HG03139 (cell line): Measurements from ENCODE around the gene TTC9C.
"Not testable (repeated sequence)": the region's sequence is repeated elsewhere in the genome, so short reads cannot be mapped to it uniquely, and the experiment has no call there.

Experiments used
- ATAC-seq: cut with Tn5 transposase; IDR thresholded peaks from one replicate; pipeline ENCODE4 v1.9.1; 2021; ENCODE audit not compliant: unreplicated experiment

Gene TTC9C

DNA sequence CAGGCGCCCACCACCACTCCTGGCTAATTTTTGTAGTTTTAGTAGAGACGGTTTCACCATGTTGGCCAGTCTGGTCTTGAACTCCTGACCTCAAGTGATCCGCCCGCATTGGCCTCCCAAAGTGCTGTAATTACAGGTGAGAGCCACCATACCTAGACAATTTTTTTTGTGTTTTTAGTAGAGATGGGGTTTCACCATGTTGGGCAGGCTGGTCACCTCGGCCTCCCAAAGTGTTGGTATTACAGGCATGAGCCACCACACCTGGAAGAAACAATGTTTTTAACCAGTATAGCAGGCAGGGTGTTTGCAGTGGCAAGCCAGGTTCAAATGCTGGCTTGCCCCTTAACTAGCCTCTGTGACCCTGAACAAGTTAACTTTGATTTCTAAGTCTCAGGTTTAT is 21.6 kb downstream of the TTC9C start:
- not testable (repeated sequence) for ATAC-seq

DNA sequence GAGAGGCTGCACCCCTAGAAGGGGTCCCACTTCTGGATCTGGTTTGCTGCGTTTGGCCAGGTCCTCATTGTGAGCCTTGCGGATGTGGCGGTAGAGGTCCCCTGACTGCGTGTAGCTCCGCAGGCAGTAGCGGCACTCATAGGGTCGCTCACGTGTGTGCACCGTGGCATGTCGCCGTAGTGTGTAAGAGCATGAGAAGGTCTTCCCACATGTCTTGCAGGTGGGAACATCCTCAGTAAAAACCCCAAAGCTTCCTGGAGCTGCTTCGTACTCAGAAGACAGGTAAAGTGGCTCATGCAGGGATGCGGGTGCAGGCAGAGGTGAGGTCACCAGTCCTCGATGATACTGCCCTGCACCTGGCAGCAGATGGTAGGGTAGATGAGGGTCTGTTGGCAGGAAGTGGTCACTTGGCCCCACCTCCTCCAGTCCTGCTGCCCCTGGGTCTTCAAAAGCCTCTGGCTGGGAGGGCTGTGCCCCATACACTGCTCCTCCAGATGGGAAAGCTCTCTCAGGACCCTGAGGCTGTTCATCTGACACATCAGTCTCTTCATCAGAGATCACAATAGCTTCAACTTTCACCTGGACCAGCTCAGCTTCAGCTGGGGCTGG is 24.0 kb downstream of the TTC9C start:
- no peak for ATAC-seq

DNA sequence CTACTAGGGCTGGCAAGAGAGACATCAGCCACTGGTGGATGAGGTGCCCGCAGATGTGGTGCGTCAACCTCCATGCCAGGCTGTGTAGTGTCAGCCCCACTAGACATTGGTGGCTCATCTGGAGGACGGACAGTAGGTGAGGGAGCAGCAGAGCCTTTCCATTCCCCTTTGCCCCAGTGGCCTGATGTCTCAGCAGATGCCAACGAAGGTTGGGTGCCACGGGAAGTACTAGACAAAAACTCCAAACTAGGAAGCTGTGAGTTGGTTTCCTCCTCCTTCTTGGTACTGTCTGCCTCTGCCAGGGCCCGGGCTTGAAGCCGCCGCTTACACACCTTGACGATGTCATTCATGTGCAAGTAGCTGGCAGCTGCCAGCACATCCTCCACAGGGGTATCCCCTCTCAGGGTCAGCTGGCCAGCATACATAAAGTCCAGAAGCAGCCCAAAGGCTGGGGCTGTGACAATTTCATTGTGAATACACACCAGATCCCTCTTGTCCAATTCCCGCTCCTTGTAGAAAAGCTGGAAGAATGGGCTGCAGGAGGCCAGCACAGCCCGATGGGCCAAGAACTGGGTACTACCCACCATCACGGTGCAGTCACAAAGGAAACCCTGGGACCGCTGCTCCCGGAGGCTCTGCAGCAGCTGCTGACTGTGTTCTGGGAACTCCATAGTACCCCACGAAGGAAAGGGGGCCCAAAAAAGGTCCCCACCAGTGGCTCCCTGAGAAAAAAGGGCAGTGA is 24.9 kb downstream of the TTC9C start:
- no peak for ATAC-seq

DNA sequence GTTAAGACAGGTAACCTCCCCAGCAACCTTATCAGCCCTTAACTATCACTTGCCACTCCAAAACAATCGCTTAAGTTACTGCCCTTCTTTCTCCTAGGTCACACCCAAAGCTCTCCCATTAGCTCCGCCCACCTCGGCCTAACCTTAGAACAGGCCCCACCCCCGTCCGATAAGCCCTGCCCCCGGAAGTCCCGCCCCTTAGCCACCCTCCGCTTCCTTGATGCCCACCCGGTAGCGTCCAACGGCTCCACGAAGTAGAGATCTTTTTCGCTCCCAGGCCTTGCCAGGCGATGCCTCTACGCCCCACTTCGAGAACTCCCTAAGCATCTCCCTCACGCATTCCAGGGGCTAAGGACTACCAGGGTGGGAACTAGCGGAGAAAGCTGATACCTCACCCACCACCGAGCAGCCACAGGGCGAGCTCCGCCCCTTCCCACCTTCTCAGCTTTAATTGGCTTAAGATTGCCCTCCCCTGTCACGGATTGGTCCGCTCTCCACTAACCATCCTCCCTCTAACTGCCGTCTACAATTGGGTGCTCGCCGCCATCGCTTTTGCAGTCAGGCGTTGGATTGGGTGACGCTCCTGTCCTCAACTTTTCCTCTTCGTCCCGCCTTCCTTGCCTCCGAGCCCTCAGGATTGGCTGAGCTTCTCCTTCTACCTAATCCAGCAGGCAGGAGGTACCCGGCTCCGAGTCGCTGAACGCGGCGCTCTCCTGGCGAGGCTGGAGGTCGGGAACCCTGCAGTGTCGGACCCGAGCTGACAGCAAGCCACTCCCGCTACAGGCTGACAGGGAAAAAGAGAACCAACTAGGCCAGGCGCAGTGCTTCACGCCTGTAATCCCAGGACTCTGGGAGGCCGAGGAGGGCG is 25.7 kb downstream of the TTC9C start, which contains the start of gene ZBTB3:
ZBTB3 (minus strand) TSS at position 425 of the 868 bp plus-strand sequence. CDS start 496 bp downstream, outside the sequence.
- peak; percentile 86 for ATAC-seq

DNA sequence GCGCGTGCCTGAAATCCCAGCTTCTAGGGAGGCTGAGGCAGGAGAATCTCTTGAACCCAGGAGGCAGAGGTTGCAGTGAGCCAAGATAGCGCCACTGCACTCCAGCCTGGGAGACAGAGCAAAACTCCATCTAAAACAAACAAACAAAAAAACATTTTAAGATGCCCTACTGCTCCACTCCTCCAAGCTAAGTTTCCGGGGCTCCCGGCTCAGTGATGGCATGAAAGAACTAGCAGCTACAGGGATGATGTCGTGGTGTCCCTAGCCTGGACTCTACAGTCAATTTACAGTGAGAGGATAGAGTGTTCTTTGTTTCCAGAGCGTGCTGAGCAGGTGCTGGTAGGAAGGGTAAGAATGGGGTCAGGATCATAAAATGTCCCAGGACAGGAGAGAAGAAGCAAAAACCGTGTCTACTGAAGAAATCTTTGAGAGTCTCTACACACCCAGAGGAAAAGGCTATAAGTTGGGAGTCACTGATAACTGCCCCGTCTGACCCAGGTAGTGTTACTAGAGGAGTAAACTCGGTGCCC is 26.9 kb downstream of the TTC9C start:
- ATAC-seq, result no peak

DNA sequence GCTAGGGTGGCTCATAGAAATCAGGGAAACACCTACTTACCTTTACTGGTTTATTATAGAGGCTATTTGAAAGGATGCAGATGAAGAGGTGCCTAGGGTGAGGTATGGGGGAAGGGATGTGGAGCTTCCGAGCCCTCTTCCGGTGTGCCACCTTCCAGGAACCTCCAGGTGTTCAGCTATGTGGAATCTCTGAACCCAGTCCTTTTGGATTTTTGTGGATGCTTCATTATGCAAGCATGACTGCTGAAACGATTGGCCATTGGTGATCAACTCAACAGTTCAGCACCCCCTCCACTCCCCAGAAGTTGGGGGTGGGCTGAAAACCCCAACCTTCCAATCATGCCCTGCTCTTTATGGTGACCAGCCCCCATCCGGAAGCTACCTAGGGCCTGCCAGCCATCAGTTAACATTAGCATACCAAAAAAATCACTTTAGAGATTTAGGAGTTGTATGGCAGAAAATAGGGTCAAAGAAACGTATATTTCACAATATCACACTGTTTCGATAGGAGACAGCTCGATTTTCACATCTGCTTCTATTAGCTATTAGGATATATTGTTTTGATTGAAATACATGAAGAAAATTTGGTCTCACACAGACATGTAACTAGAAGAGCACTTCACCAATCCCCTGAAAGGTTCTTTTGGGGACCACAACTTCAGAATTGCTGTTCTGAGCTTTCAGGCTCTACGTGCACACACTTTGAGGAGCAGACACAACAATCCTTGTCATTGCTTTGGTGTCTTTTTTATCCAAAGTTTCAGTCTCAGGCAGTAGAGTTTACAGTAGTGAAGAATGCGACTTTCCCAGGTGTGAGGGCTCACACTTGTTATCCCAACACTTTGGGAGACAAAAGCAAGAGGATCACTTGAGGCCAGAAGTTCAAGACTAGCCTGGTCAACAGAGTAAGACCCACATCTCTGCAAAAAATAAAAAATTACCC is 29.8 kb downstream of the TTC9C start:
- no peak for ATAC-seq

DNA sequence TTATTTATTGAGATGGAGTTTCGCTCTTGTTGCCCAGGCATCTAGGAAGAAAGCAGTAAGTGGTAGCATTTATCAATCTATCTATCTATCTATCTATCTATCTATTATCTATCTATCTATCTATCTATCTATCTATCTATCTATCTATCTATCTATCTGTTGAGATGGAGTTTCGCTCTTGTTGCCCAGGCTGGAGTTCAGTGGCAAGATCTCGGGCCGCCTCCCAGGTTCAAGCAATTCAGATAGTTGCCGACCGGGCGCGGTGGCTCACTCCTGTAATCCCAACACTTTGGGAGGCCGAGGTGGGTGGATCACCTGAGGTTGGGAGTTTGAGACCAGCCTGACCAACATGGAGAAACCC is 32.6 kb downstream of the TTC9C start:
- ATAC-seq, result not testable (repeated sequence)

DNA sequence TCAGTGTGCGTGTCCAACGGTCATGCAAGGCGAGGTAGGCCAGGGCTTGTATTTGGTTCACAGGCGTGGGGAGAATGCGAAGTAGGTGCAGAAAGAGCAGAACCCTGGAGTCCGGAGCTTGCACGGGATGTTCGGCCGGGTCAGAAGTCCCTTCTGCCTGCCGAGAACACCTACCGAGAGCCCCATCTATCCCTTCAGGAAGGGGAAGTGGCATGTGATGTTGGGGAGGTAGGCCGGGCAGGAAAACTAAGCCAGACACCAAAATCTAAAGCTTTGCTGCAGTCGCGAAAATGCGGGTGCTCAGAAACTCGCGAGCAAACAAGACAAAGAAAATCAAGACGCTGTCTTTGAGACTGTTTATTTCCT is 42.5 kb downstream of the TTC9C start:
- no peak for ATAC-seq

DNA sequence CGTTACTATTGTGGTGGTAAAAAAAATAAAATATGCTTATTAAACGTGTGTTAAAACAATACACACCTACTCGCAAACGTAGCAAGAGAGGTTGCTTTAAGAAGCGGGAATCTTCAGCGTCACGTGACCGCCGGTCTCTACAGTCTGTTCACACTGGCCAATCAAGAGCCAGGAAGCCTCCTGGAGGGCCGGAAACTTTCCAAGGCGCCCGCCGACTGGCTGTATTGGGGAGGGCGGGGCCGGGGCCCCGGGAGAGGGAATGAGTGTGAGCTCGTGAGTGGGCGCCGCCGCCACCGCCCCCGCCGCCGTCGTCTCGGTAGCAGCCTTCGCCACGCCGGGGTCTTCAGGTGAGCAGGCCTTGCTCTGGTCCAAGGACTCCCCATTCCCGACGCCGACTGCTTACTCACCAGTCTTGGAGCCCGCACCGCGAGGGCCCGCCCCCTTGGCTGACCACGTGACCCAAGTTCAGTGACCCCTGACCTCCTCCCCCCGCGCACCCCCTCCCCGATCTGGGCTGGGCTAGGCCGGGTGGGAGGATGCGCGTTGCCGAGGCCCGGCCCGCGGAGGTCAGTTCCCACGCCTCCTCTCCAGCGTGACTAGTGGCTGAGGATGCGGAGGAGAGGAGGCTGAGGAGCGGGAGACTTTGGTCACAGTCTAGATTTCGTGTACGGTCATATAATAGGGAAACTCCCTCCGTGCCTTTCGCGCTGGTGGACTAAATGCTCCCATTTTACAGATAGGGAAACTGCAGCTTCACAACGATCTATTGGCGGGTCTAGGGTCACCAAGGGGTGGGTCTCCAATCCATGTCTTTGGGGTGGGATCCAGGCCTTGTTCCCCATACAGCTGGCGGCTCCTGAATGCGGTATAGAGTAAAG is 43.1 kb downstream of the TTC9C start, which contains the start of gene TAF6L:
TAF6L (plus strand) TSS at position 253 of the 878 bp plus-strand sequence. CDS start 4,388 bp downstream, outside the sequence.
- peak; percentile 72 for ATAC-seq

DNA sequence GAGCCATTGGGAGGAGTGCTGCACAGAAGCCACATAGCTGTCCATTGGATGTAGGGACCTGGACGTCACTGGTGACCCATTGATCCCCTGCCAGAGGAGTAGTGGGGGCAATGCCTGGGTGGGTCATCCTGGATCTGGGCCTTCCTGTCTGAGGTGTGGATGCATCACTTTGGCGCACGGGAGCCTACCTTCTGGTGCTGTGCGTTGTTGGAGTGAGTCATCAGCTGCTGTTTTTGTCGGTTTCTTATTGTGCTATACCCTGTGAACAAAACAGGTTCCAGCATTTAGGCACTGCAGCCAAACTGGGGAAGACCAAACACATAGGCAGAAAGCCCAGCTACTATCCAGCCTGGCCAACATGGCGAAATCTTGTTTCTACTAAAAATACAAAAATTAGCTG is 46.1 kb downstream of the TTC9C start:
- no peak for ATAC-seq

DNA sequence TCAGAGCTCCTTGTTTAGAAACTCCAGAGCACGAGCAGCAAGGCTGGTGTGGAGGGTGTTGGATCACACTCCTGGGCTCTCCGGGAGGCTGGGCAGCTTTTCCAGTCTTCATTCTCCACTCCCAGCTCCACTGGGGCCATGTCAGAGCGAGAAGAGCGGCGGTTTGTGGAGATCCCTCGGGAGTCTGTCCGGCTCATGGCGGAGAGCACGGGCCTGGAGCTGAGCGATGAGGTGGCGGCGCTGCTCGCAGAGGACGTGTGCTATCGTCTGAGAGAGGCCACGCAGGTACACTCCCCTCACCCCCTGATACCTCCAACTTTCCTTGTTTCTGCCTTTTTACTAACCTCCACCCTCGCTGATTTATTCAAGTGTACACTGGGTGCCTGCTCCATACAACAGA is 47.4 kb downstream of the TTC9C start:
- ATAC-seq, result no peak

DNA sequence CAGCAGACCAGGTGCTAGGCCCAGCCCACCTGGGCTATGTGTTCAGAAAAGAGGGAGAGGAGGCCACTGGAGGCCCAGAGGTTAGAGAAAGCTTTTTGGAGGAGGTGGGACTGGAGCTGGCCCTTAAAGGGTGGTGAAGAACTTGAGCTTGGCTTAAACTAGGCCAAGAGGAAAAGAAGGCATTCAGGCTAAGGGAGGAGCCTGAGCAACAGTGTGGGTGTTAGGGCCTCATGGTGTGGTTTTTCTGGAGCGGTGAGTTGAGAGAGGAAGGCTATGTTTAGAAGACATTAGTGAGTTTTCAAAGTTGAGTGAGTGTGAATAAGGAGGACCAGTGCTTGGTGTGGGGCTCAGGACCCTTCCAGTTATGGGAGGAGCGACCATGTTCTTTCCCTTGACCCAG is 49.1 kb downstream of the TTC9C start:
- ATAC-seq, result no peak

DNA sequence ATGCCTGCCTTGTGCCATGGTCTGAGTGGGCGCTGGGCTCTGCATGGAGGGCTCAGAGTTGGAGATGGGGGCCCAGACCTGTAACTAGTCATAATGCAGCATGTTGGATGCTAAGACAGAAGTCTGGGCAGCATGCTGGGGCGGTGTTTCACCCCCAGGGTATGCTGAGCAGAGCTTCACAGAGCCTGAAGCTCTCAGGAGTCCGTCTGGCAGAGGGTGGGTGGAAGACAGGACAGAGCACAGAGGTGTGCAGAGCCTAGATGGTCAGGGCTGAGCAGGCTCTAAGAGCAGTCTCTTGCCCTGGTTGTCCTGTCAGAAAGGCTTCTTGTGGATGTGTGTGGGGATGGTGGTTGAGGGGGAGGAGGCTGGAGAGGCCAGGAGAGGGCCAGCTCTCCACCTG is 50.2 kb downstream of the TTC9C start:
- no peak for ATAC-seq

DNA sequence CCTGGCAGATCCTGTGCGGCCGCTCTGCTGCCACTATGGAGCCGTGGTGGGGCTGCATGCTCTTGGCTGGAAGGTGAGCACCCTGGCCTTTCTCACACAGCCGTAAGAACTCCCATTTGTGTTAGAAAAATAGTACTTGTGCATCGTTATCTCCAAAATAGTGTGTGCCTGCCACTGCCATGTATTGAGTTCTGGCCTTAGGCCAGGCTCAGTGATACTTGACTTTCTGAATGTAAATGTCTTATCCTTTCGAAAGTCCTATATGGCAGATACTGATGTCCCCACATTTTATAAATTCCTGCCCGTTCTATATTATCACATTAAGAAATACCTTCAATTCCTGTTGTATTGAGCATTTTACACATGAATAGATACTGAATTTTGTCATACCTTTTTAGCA is 54.5 kb downstream of the TTC9C start:
- no peak for ATAC-seq

DNA sequence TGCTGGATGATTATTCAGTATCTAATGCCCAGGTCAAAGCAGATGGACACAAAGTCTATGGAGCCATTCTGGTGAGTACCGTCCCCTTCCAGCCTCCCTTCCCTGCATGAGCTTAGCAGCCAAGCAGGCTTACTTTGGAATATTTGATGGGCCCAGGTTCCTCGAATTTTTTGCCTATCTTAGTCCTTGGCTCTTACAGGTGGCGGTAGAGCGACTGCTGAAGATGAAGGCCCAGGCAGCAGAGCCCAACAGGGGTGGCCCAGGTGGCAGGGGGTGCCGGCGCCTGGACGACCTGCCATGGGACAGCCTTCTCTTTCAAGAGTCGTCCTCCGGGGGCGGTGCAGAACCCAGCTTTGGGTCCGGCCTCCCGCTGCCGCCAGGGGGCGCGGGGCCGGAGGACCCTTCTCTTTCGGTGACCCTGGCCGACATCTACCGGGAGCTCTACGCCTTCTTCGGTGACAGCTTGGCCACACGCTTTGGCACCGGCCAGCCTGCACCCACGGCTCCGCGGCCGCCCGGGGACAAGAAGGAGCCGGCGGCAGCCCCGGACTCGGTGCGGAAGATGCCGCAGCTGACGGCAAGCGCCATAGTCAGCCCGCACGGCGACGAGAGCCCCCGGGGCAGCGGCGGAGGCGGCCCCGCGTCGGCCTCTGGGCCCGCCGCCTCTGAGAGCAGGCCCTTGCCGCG is 58.2 kb downstream of the TTC9C start:
- ATAC-seq, result peak; percentile 46

DNA sequence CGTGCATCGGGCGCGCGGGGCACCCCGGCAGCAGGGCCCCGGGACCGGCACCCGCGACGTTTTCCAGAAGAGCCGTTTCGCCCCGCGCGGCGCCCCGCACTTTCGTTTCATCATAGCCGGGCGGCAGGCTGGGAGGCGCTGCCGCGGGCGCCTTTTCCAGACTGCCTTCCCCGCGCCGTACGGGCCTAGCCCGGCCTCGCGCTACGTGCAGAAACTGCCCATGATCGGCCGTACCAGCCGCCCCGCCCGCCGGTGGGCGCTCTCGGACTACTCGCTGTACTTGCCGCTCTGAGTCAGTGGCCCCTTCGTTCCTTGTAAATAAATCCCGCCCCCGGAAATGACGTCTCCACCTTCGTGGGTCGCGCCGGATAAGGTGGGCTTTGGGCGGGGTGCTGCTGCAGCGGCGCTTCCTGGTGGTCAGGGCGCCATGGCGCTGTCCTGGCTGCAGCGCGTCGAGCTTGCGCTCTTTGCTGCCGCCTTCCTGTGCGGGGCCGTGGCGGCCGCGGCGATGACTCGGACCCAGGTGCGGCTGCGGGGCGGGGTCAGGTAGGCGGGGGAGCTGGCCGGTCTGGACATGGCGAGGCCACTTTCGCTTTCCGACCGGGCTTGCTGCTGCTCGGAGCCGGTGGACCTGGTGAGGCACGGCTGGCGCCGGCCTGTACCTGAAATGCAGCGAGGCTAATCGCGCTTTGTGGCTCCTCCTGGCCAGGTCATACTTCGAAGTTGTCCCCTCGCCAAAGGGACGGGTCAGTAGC is 58.9 kb downstream of the TTC9C start, which contains the start of gene TMEM179B:
TMEM179B (plus strand) TSS at position 398 of the 755 bp plus-strand sequence; CDS start at position 428, 30 bp downstream.
- ATAC-seq, result peak; percentile 64
